Measurements from ENCODE around the gene NARF.
"Not testable (repeated sequence)": the region's sequence is repeated elsewhere in the genome, so short reads cannot be mapped to it uniquely, and the experiment has no call there.

NARF gene

DNA sequence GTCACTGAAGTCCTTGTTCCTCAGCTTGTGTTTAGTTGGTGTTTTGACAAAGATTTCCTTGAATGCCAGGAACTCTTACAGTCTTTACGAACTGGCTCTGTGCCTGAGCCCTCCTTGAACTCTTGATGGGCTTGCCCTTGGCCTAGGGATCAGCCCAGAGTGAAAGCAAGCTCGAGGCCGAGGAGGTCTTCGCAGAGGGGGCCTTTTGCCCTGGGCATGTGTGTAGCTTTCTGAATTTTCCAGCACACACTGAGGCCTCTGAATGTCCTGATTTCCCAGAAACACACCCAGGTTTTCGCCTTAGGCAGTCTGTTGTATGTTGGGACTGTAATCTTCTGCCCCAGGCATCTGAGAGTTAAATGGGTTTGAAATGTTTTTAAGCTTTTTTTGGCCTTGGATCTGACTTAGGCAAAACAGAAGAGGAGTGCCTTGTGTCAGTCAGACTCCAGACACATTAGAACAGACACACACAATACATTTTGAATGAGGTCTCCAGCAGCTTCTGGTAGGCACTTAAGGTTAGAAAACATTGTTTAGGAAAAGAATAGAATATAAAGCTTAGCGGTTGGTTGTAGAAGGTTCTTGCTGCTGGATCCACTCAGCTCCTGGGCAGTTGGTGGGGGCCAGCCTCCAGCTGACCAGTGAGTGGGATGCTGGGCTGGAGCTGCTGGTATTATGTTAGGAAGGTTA lies 78.1 kb downstream of the NARF start:
- Histone ChIP-seq H4K20me1 (ENCODE audit: low read depth, low read length) (peaks cover 16% of the 10 kb centered on the region), H3F3A (ENCODE audit: insufficient read depth) (no peaks in the 10 kb centered on the region), H3K36me3 (ENCODE audit: low read length) (no peaks in the 10 kb centered on the region), H3K4me2 (ENCODE audit: low read depth, low read length, poor library complexity, severe bottlenecking) (no peak overlapping the region), H3K9ac (ENCODE audit: low read length) (no peak overlapping the region), H3K9me3 (ENCODE audit: insufficient read depth, low read length) (no peaks in the 10 kb centered on the region), H3K79me2 (ENCODE audit: insufficient read depth, low read length) (peaks cover 98% of the 10 kb centered on the region), H3K27me3 (ENCODE audit: low read length) (no peaks in the 10 kb centered on the region), H2AFZ (ENCODE audit: low read depth, low read length, severe bottlenecking) (no peak overlapping the region), H3K4me3 (ENCODE audit: insufficient read depth, low read length, poor library complexity, severe bottlenecking) (no peak overlapping the region), H3K27ac (ENCODE audit: low read depth, low read length) (no peak overlapping the region), H3K9me2 (replicated peaks; ENCODE audit: insufficient read depth, low read length) (no peaks in the 10 kb centered on the region)
- TF ChIP-seq, protein P1, sequence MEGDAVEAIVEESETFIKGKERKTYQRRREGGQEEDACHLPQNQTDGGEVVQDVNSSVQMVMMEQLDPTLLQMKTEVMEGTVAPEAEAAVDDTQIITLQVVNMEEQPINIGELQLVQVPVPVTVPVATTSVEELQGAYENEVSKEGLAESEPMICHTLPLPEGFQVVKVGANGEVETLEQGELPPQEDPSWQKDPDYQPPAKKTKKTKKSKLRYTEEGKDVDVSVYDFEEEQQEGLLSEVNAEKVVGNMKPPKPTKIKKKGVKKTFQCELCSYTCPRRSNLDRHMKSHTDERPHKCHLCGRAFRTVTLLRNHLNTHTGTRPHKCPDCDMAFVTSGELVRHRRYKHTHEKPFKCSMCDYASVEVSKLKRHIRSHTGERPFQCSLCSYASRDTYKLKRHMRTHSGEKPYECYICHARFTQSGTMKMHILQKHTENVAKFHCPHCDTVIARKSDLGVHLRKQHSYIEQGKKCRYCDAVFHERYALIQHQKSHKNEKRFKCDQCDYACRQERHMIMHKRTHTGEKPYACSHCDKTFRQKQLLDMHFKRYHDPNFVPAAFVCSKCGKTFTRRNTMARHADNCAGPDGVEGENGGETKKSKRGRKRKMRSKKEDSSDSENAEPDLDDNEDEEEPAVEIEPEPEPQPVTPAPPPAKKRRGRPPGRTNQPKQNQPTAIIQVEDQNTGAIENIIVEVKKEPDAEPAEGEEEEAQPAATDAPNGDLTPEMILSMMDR (IDR thresholded peaks at IDR 0.05; ENCODE audit: insufficient read depth, low read length, poor library complexity, severe bottlenecking), result no peak
- TF ChIP-seq EZH2phosphoT487 (conservative IDR thresholded peaks at IDR 0.05; ENCODE audit: low read length), result no peak

DNA sequence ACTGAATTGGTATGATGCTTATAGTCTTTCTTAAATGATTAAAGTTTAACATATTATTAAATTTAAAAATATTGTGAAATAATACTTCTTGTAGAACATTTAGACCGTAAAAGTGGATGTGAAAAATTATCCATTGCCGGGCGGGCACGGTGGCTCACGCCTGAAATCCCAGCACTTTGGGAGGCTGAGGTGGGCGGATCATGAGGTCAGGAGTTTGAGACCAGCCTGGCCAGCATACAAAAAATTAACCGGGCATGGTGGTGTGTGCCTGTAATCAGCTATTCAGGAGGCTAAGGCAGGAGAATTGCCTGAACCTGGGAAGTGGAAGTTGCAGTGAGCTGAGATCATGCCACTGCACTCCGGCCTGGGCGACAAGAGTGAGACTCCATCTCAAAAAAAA lies 78.7 kb downstream of the NARF start:
- H3K27ac ChIP-seq (ENCODE audit: low read depth, low read length); H3K9me3 ChIP-seq (ENCODE audit: insufficient read depth, low read length); H3K36me3 ChIP-seq (ENCODE audit: low read length); H2AFZ ChIP-seq (ENCODE audit: low read depth, low read length, severe bottlenecking); H3K9me2 ChIP-seq (replicated peaks; ENCODE audit: insufficient read depth, low read length); H3K4me2 ChIP-seq (ENCODE audit: low read depth, low read length, poor library complexity, severe bottlenecking); H3K27me3 ChIP-seq (ENCODE audit: low read length); H3K4me3 ChIP-seq (ENCODE audit: insufficient read depth, low read length, poor library complexity, severe bottlenecking); H3F3A ChIP-seq (ENCODE audit: insufficient read depth); H3K9ac ChIP-seq (ENCODE audit: low read length): not testable (repeated sequence)
- Histone ChIP-seq H4K20me1 (ENCODE audit: low read depth, low read length) (peaks cover 16% of the 10 kb centered on the region), H3K79me2 (ENCODE audit: insufficient read depth, low read length) (peaks cover 98% of the 10 kb centered on the region)

DNA sequence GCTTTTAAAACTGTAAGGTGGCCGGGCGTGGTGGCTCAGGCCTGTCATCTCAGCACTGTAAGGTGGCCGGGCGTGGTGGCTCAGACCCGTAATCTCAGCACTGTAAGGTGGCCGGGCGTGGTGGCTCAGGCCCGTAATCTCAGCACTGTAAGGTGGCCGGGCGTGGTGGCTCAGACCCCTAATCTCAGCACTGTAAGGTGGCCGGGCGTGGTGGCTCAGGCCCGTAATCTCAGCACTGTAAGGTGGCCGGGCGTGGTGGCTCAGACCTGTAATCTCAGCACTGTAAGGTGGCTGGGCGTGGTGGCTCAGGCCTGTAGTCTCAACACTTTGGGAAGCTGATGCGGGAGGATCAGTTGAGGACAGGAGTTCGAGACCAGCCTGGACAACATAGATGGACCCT lies 80.5 kb downstream of the NARF start:
- H3K9ac ChIP-seq (ENCODE audit: low read length); H3K9me3 ChIP-seq (ENCODE audit: insufficient read depth, low read length); H3K27me3 ChIP-seq (ENCODE audit: low read length); H3F3A ChIP-seq (ENCODE audit: insufficient read depth); H2AFZ ChIP-seq (ENCODE audit: low read depth, low read length, severe bottlenecking); H3K36me3 ChIP-seq (ENCODE audit: low read length); H3K27ac ChIP-seq (ENCODE audit: low read depth, low read length); H3K4me3 ChIP-seq (ENCODE audit: insufficient read depth, low read length, poor library complexity, severe bottlenecking); H3K9me2 ChIP-seq (replicated peaks; ENCODE audit: insufficient read depth, low read length); H3K4me2 ChIP-seq (ENCODE audit: low read depth, low read length, poor library complexity, severe bottlenecking): not testable (repeated sequence)
- peaks cover 97% of the 10 kb centered on the region for H3K79me2 ChIP-seq (ENCODE audit: insufficient read depth, low read length)
- peaks cover 15% of the 10 kb centered on the region; the same call in 1 of the 2 replicates for H4K20me1 ChIP-seq (ENCODE audit: low read depth, low read length)

All from SU-DHL-6 (cell line).